ENCODE results near the gene TNFSF4.

TNFSF4 gene

DNA sequence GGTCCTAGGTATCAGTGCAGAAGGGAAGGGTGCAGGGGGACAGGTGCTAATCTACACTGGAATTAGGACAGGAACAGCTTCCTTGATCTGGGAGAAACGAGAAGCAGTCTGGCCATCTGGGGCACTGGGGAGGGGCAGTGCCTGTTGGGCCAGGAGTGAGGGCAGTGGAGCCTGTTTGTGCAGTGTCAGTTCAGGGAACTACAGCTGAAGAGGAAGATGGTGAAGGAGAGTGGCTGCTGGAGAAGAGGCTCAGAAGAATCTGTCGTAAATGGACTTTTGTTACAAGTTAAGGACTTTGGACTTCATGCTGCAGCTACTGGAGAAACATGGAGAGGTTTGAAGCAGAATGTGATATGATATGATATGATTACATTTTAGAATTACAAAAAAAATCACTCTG, 3.2 kb upstream of the TNFSF4 start:
- DNase-seq = no peak

GRCh38 chr1:173208868-173209267, 1.7 kb upstream of the TNFSF4 start:
- no peak for DNase-seq

DNA sequence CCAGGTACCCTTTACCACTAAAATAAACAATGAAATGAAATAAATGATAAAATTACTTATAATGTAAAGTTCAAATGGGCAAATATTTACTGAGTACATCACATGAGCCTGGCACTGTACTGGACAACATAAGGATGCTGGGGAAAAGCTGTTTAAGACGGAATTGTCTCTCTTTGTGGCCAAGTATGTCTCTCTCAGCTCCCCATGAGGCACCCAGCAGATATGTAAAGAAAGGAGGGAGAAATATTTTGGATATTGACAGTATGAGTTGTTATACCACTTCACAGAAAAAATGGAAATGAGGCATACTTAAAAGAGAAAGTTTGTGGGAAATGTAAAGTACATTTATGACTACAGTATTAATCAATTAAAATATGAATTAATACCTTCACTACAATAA, 1.0 kb upstream of the TNFSF4 start:
- DNase-seq = no peak

GRCh38 chr1:173205146-173206051, 1.7 kb downstream of the TNFSF4 start:
- no peak for DNase-seq

DNA sequence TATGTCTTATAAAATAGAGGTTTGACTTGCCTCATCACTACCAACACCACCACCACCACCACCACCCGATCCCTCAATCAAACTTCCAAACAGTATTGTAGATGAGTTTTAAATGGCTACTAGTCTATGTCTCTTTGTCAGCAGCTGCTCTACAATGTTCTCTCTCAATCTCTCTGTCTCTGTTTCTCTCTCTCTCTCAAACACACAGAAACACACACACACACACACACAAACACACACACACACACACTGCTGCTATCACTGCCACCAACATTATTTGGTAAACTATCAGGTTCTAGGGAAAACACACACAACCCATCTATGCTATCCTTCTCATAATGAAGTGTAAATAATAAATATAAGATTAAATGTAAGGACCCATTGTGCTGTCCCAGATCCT, 2.4 kb downstream of the TNFSF4 start:
- DNase-seq = no peak

- peak in 1 of 2 experiments; percentile 16 for DNase-seq
Measured at GRCh38 chr1:173202424-173203145, 4.5 kb downstream of the TNFSF4 start.

DNA sequence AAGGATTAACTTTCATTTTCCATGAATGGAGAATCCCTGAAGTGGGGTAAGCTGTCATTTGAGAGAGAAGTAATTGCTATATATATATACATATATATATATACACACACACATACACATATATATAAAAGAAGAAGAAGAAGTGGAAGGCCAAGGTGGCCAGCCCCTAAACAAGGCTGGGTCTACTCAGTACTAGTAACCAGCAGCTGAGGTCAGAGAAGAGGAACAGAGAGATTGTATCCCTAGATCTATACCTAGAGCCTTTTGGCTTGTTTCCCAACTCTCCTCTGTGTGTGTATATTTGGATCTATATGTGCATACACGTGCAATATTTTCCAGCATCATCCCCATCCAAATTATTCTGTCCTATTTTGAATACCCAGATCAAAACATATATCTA, 5.2 kb downstream of the TNFSF4 start:
- DNase-seq = no peak

- DNase-seq = no peak
Measured at GRCh38 chr1:173195596-173196088, 11.5 kb downstream of the TNFSF4 start.

- no peak for DNase-seq
Measured at GRCh38 chr1:173193639-173194038, 13.5 kb downstream of the TNFSF4 start.

DNA sequence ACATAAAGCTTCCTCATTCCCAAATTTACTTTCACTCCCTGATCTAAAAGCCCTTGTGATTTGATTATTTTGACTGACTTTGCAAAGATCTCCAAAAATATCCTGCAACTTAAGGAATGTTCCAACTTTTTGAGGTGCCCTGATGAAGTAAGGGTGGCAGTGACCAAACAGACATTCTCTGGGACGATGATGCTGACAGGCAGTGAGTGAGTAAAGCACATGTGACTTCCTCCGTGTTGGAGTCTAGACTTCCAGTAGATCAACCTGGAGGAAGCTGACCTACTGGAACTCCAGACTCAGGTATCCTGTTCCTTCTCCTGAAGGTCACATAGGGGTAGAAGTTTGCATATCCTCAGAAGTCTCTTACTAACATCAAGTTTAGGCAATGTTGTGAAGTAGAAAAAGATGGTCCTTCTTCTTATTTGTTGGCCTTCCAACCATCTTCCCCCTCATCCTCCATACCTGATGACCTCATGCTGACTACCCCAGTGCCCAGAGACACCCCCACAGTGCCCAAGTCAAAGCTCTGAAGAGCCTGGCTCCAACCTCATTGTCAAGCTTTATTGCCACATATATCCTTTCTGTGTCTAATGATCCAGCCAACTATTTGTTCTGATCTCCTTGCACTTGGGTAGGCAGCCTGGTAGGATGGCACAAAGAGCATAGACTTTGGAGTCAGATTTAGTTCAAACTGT, 16.0 kb downstream of the TNFSF4 start:
- DNase-seq = no peak

DNA sequence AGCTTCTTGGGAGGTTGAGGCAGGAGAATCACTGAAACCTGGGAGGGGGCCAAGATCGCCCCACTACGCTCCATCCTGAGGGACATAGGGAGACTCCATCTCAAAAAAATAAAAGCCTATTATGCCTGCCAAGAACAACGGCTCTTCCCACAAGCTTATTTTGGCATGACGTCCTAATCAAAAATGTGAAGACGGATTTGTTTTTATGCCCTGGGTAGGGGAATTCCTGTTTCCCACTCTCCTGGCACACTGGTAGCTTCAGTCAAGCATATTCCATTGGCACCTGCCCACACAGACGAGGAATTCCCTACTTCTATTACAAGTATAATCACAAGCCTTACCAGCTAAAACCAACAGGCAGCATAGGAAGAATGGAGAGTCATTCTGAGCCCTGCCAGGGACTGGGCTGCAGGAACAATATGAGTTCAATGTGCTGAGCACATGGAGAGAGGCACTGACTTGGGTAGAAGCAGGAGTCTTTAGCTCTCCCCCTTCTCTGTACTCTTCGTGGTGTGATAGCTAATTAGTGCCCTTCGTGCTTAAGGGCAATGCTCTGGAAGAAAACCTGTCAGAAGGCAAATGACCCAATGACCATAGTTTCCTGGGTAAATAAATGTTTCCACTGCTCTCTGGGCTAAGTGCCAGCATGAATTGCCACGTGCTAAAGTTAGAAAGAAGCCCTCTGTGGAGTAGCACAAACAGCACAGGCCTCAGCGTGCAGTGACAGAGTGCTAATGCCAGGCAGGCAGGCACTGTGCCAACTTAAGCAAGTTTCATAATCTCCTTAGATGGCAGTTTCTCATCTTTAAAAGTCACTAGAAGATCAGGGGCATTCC, 16.8 kb downstream of the TNFSF4 start:
- peak; percentile 49 to 81 for DNase-seq

DNA sequence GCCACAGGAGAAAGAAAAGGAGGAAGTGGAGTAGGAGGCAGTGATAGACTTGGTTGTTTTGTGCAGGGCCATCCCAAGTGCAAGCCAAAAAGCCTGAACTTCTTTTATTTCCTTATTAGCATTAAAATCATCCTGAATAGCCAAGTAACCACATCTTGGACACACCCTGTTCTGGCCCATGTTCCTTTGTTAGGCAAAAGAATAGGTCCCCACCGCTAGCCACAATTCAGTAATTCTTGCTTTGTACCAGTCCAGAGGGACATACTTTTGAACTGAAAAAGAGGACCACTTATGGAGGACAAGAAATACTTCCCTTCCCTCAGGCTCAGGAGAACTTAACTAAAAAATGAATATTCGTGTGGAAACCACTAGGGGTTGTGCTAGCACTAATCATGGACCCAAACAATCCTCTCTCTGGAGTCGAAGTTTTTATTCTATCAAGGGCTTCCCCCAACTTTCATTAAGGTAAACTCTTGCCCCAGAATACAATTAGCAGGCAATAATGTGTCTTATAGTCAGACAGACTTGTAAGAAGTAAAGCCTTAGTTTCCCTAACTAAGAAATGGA, 19.4 kb downstream of the TNFSF4 start:
- DNase-seq = no peak

DNA sequence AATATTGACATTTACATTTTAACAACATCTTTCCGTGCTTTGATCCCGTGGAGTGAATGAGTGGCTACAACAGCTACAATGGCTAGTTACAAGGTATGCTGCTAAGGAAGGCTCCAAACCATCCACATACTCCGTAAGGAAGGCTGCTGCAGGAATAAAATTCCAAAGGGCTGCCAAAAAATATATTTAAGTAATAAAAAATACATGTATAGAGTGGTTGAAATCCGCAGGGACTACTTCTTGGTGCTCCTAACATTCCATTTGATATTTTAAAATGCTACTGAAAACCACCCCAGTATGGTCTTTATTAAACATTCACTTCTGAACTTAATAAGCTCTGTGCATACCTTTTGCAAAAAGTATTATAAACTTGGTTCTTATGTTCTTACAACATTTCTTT, 25.3 kb downstream of the TNFSF4 start:
- DNase-seq = no peak

GRCh38 chr1:173176246-173176645, 30.9 kb downstream of the TNFSF4 start:
- no peak for DNase-seq

DNA sequence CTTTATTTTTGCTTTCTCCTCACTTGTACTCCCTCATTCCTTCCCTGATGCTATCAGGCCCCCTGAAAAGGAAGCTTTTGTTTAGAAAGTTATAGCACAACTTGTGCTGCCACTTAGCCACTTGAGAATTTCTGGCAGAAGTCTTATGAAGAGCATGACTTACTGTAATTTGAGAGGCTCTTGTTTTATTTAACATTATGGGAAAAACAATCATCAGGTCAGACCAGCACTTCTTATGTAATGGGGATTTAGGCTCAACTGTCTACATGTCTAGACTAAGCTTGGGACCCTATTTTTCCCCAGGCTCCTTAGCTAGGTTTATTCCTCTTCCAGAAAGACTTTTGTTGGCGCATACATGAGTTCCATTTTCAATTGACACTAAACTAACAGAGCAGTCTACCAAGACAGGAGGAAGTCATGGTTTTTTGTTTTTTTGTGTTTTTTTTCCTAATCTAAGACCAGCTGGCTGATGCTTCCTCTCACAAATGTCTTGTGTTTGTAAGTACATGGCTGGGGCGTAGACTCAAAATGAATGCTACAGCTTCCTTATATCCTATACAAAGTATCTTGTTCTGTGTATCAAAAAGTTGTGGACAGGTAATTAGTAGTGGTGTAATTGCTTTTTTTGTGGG, 31.5 kb downstream of the TNFSF4 start:
- DNase-seq = no peak

DNA sequence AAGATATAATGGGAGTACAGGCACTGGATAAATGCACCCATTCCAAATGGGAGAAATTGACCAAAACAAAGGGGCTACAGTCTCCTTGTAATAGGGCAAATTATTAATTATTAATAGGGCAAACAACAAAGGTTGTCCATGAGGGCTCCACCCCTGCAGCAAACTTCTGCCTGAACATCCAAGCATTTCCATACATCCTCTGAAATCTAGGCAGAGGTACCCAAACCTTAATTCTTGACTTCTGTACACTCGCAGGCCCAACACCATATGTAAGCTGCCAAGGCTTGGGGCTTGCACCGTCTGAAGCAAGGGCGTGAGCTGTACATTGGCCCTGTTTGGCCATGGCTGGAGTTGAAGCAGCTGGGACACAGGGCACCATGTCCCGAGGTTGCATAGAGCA, 33.7 kb downstream of the TNFSF4 start:
- DNase-seq = no peak

GRCh38 chr1:173171152-173171551, 36.0 kb downstream of the TNFSF4 start:
- DNase-seq = no peak

GRCh38 chr1:173168941-173169340, 38.2 kb downstream of the TNFSF4 start:
- DNase-seq = no peak

GRCh38 chr1:173164686-173165085, 42.4 kb downstream of the TNFSF4 start:
- DNase-seq = no peak

GRCh38 chr1:173164178-173164577, 43.0 kb downstream of the TNFSF4 start:
- no peak for DNase-seq

GRCh38 chr1:173163222-173163621, 43.9 kb downstream of the TNFSF4 start:
- no peak for DNase-seq

DNA sequence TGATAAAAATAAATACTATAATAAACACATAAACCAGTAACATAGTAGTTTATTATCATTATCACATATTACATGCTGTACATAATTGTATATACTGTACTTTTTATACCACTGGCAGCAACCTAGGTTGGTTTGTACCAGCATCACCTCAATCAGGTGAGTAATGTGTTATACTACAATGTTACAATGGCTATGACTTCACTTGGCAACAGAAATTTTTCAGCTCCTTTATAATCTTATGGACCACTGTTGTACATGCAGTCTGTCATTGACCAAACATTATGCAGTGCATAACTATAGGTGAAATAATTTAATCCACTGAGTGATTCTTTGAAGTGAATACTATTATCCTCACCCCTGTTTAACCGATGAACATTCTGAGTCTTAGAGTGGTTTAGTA, 44.5 kb downstream of the TNFSF4 start:
- DNase-seq = no peak
